Stimulated activated CD4-positive, alpha-beta T cell treated with anti-CD3 and anti-CD28 coated beads, Interleukin-1b, Interleukin-23, amount 100 ng/mL, for 48 hours (primary cell): Measurements from ENCODE around the gene MAD2L1BP.
A peak's percentile ranks its signal among the peaks of the same experiment; 100 is the strongest.

Source experiments
- DNase-seq: peaks from one replicate; pipeline ENCODE4 v3.0.0-alpha.2; 2020

The MAD2L1BP gene

GRCh38 chr6:43667245-43668150, 31.9 kb downstream of the MAD2L1BP start:
- DNase-seq: peak; percentile 85

GRCh38 chr6:43668151-43669028, 32.8 kb downstream of the MAD2L1BP start:
- DNase-seq: peak; percentile 59

- DNase-seq: no peak
Observed at GRCh38 chr6:43669050-43669921, 33.6 kb downstream of the MAD2L1BP start.

DNA sequence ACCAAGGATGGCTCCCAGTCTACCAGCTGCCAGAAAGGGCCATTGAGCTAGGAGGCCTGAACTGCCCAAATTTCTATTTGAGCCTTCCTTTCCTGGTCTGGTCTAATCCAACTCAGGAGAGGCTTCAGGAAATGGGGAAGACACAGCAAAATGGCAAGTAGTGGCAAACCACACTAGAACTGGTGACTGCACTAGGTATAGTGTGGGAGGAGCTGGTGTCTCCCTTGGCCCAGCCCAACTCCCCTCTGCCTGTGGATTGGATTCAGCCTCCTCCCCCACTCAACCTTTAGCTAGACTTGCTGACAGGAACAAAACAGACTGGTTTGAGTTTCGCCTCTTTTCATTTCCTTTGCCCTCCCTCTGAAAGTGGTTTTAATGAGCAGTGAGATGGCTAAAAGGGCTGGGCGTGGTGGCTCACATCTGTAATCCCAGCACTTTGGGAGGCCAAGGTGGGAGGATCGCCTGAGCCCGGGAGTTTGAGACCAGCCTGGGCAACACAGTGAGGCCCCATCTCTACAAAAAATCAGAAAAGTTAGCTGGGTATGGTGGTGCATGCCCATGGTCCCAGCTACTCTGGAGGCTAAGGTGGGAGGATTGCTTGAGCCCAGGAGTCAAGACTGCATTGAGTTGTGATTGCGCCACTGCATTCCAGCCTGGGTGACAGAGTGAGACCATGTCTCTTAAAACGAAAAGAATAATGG, 34.4 kb downstream of the MAD2L1BP start:
- DNase-seq: peak; percentile 51

GRCh38 chr6:43670623-43670986, 35.0 kb downstream of the MAD2L1BP start:
- DNase-seq: no peak

GRCh38 chr6:43671011-43671800, 35.6 kb downstream of the MAD2L1BP start:
- no peak for DNase-seq

GRCh38 chr6:43671801-43672690, 36.4 kb downstream of the MAD2L1BP start:
- DNase-seq: no peak

DNA sequence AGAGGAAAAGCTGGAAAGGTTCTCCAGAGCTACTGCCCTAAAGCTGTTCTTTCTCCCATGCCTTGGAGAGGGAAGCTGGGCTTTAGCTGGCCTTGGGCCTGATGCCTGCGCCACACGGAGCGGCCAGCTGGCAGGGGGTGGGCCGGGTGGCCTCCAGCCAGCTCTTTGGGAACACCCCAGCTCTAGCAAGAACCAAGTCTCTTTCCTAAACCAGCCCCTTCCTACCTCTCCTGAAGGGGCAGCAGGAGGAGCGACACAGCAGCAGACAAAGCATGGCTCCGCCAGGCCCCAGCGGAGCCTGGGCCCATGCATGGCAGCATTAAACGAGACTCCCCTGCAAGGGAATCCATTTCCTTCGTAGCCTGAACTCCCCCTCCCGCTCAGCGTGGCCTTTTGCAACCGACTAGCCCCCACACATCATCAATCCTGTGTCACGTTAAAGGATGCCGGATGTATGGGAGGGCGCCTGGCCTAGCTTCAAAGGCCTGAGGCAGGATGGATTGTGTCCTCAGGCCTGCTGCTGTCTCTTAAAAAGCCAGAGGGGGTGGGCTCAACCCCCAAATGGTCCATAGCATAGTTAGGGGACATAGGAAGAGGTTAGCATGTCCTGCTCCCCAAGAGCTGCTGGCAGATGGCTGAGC, 37.9 kb downstream of the MAD2L1BP start:
- no peak for DNase-seq

DNA sequence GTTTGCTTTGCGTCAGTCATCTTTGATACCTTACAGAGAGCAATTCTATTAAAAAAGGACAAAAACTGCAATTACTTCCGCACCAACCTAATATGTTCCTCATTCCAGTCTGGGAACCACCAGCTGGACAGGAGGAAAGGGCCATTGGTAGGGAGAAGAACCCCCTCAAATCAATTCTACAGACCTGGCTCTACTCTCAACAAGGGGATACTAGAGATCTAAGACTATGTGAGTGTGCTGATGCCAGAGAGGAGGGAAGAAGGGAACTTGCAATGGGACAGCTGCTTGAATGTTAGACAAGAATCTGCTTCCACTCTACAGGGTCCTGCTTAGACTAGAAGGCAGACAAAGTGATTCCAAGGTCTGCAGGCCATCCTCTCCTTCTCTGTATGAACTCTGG, 38.7 kb downstream of the MAD2L1BP start:
- DNase-seq: no peak

GRCh38 chr6:43674921-43675320, 39.3 kb downstream of the MAD2L1BP start:
- no peak for DNase-seq

- no peak for DNase-seq
Observed at GRCh38 chr6:43676962-43677606, 41.4 kb downstream of the MAD2L1BP start.

- no peak for DNase-seq
Observed at GRCh38 chr6:43677759-43678158, 42.1 kb downstream of the MAD2L1BP start.

GRCh38 chr6:43678341-43678740, 42.7 kb downstream of the MAD2L1BP start:
- no peak for DNase-seq

- no peak for DNase-seq
Observed at GRCh38 chr6:43679057-43679456, 43.4 kb downstream of the MAD2L1BP start.

- DNase-seq: no peak
Observed at GRCh38 chr6:43680308-43681200, 44.9 kb downstream of the MAD2L1BP start.

DNA sequence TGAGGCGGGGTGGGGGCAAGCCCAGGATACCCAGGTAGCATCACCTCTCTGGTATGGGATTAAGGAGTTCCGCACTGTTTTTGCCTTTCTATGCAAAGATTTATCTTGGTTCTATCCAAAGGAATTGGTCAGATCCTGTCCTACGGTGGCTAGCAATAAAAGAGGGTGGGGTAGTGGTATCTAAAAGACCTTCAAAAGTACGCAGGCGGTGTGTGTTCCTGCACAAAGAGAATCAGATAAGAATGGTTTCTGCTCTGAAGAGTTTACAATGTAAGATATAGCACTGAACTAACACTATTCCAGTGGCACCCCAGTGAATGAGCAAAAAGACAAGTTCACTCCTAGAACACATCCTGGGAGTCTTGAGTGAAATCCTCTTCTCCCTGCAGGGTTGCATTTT, 45.7 kb downstream of the MAD2L1BP start:
- no peak for DNase-seq

GRCh38 chr6:43682724-43683429, 47.2 kb downstream of the MAD2L1BP start:
- no peak for DNase-seq
